K562 (cell line): Measurements from ENCODE around the gene MTG2. TPM values are rescaled to one million over a fixed set of nuclear protein-coding genes. Genes with fewer than 3 reads are reported as not detected.

Source experiments
- DDX20 ChIP-seq: fragments of 450-650 bp; IDR thresholded peaks from 2 replicates; pipeline ENCODE4 v1.6.1; 2016; ENCODE audit warnings: missing genetic modification characterization, low read depth, mild to moderate bottlenecking, missing compliant biosample characterization, moderate library complexity
- NCOR1 ChIP-seq: fragments of 450-650 bp; IDR thresholded peaks from 2 replicates; pipeline ENCODE4 v1.6.1; 2016; ENCODE audit warnings: mild to moderate bottlenecking, moderate library complexity
- NELFE ChIP-seq: IDR thresholded peaks from 2 replicates; pipeline ENCODE4 v1.6.1; 2011; ENCODE audit warnings: mild to moderate bottlenecking; ENCODE audit not compliant: insufficient read depth, insufficient read length
- SMARCA5 ChIP-seq: fragments of 450-650 bp; IDR thresholded peaks from 2 replicates; pipeline ENCODE4 v1.6.1; 2016
- polyA plus RNA-seq, 8 experiments: library from polyadenylated mRNA; depleted of rRNA in 4 of 8; stranded (reverse) in 5 of 8; unstranded in 3 of 8; fragments of >200 nt; fragmentation: Nextera tagmentation in 2 of 8; fragmentation: Illumina TruSeq in 1 of 8; extraction: Ambion mirVana in 2 of 8; extraction: Trizol in 1 of 8; gene quantifications; 2 replicates each; pipeline versions ENCODE4 v1.2.1 to v1.2.3, GENCODE V29; 2011 to 2014; ENCODE audit warnings: inconsistent platforms in 1 of 8, missing spikeins in 1 of 8
- total RNA-seq, 7 experiments: library from RNA; depleted of rRNA in 6 of 7; stranded (reverse); fragments of >200 nt in 6 of 7; fragmentation: Illumina TruSeq in 2 of 7; extraction: Trizol in 2 of 7; gene quantifications; 2 replicates each; pipeline versions ENCODE4 v1.2.1 to v1.2.3, GENCODE V29; 2011 to 2021; ENCODE audit warnings: low replicate concordance in 1 of 7
- TF ChIP-seq, protein P1 (sequence below): fragments of 200-400 bp; formaldehyde crosslinking; IDR thresholded peaks from 2 replicates; pipeline ENCODE4 v1.6.1; 2017; ENCODE audit warnings: mild to moderate bottlenecking, low read depth, low read length, moderate library complexity
- TF ChIP-seq, protein P2 (sequence below): sonication (generic); formaldehyde crosslinking; IDR thresholded peaks from 2 replicates; pipeline ENCODE4 v1.8.1; 2023; ENCODE audit warnings: mild to moderate bottlenecking, missing genetic modification reagents
- TF ChIP-seq, protein P3 (sequence below), 3 experiments: fragments of 200-800 bp in 1 of 3; fragments of 250-450 bp in 1 of 3; fragments of 450-650 bp in 1 of 3; sonication (Bioruptor Pico) in 1 of 3; sonication (Bioruptor generic) in 1 of 3; formaldehyde crosslinking in 1 of 3; IDR thresholded peaks; 2 replicates each; pipeline versions ENCODE4 v1.6.1 to v1.8.0; 2016 to 2022; ENCODE audit warnings: mild to moderate bottlenecking in 2 of 3, missing genetic modification characterization in 2 of 3, missing compliant biosample characterization in 1 of 3, moderate library complexity in 1 of 3
- TF ChIP-seq, protein P4 (sequence below): fragments of 450-650 bp; formaldehyde crosslinking; IDR thresholded peaks from 2 replicates; pipeline ENCODE4 v1.4.0; 2022; ENCODE audit warnings: missing genetic modification characterization
- TF ChIP-seq, protein P5 (sequence below): sonication (generic); formaldehyde crosslinking; IDR thresholded peaks from 2 replicates; pipeline ENCODE4 v1.8.1; 2023; ENCODE audit warnings: mild to moderate bottlenecking, missing genetic modification reagents
- TF ChIP-seq, protein P6 (sequence below): fragments of 450-650 bp; formaldehyde crosslinking; conservative IDR thresholded peaks from 2 replicates; pipeline ENCODE4 v1.4.0; 2022; ENCODE audit warnings: mild to moderate bottlenecking, missing genetic modification characterization
- TF ChIP-seq, protein P7 (sequence below): sonication (generic); formaldehyde crosslinking; IDR thresholded peaks from 2 replicates; pipeline ENCODE4 v1.8.0; 2022; ENCODE audit warnings: mild to moderate bottlenecking, missing genetic modification reagents

The MTG2 gene
- total and polyA plus RNA-seq, 9 of the 15 experiments (the other 6 are each of a cell fraction or from before 2014, with no cell fraction given), result 8.7 to 67.5 (median 44.5) TPM

DNA sequence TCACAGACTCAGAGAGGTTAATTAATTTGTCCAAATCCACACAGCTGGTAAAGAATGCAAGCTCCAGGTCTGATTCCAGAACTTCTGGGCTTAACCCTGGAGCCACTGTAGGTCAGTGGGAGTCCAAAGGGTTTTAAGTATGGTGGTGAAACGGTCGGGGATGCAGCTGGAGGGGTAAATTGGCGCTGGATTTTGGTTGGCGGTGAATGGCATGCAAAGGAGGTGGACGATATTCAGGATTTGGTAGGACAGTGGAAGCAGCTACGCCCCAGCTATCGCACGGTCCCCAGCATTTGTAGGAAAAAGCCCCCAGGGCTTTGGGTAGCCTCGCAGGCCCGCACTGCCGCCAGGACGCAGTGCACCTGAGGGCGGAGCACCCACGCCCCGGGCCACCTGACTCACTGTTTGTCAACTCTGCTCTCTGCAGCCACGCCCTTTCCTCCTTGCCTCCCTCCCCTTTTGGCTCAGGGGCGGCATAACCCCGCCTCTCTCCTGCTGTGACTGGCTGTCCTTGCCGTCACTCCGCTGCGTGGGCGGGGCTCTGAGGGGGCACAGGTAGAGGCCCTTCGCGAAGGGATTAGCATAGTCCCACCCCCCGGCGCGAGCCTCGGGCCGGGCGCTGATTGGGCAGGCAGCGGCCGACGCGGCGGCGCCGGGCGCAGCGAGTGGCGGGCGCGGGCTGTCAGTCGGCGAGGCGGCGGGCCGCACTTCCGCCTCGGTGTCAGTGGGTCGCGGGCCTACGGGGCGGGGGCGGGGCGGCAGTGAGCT, 55.2 kb downstream of the MTG2 start, which contains the start of gene OSBPL2 (continued):
- TF ChIP-seq, protein P1, sequence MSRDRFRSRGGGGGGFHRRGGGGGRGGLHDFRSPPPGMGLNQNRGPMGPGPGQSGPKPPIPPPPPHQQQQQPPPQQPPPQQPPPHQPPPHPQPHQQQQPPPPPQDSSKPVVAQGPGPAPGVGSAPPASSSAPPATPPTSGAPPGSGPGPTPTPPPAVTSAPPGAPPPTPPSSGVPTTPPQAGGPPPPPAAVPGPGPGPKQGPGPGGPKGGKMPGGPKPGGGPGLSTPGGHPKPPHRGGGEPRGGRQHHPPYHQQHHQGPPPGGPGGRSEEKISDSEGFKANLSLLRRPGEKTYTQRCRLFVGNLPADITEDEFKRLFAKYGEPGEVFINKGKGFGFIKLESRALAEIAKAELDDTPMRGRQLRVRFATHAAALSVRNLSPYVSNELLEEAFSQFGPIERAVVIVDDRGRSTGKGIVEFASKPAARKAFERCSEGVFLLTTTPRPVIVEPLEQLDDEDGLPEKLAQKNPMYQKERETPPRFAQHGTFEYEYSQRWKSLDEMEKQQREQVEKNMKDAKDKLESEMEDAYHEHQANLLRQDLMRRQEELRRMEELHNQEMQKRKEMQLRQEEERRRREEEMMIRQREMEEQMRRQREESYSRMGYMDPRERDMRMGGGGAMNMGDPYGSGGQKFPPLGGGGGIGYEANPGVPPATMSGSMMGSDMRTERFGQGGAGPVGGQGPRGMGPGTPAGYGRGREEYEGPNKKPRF, result no peak
- TF ChIP-seq NELFE (no peak), DDX20 (tag) (no peak), SMARCA5 (no peak), NCOR1 (no peak)
- TF ChIP-seq, protein P2, sequence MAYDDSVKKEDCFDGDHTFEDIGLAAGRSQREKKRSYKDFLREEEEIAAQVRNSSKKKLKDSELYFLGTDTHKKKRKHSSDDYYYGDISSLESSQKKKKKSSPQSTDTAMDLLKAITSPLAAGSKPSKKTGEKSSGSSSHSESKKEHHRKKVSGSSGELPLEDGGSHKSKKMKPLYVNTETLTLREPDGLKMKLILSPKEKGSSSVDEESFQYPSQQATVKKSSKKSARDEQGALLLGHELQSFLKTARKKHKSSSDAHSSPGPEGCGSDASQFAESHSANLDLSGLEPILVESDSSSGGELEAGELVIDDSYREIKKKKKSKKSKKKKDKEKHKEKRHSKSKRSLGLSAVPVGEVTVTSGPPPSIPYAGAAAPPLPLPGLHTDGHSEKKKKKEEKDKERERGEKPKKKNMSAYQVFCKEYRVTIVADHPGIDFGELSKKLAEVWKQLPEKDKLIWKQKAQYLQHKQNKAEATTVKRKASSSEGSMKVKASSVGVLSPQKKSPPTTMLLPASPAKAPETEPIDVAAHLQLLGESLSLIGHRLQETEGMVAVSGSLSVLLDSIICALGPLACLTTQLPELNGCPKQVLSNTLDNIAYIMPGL, result no peak
- TF ChIP-seq, protein P3, sequence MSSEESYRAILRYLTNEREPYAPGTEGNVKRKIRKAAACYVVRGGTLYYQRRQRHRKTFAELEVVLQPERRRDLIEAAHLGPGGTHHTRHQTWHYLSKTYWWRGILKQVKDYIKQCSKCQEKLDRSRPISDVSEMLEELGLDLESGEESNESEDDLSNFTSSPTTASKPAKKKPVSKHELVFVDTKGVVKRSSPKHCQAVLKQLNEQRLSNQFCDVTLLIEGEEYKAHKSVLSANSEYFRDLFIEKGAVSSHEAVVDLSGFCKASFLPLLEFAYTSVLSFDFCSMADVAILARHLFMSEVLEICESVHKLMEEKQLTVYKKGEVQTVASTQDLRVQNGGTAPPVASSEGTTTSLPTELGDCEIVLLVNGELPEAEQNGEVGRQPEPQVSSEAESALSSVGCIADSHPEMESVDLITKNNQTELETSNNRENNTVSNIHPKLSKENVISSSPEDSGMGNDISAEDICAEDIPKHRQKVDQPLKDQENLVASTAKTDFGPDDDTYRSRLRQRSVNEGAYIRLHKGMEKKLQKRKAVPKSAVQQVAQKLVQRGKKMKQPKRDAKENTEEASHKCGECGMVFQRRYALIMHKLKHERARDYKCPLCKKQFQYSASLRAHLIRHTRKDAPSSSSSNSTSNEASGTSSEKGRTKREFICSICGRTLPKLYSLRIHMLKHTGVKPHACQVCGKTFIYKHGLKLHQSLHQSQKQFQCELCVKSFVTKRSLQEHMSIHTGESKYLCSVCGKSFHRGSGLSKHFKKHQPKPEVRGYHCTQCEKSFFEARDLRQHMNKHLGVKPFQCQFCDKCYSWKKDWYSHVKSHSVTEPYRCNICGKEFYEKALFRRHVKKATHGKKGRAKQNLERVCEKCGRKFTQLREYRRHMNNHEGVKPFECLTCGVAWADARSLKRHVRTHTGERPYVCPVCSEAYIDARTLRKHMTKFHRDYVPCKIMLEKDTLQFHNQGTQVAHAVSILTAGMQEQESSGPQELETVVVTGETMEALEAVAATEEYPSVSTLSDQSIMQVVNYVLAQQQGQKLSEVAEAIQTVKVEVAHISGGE (CRISPR knock-in tag; IDR thresholded peaks at IDR 0.05), result no peak
- TF ChIP-seq, protein P4, sequence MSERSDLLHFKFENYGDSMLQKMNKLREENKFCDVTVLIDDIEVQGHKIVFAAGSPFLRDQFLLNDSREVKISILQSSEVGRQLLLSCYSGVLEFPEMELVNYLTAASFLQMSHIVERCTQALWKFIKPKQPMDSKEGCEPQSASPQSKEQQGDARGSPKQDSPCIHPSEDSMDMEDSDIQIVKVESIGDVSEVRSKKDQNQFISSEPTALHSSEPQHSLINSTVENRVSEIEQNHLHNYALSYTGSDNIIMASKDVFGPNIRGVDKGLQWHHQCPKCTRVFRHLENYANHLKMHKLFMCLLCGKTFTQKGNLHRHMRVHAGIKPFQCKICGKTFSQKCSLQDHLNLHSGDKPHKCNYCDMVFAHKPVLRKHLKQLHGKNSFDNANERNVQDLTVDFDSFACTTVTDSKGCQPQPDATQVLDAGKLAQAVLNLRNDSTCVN (CRISPR knock-in tag), result no peak
- TF ChIP-seq, protein P5, sequence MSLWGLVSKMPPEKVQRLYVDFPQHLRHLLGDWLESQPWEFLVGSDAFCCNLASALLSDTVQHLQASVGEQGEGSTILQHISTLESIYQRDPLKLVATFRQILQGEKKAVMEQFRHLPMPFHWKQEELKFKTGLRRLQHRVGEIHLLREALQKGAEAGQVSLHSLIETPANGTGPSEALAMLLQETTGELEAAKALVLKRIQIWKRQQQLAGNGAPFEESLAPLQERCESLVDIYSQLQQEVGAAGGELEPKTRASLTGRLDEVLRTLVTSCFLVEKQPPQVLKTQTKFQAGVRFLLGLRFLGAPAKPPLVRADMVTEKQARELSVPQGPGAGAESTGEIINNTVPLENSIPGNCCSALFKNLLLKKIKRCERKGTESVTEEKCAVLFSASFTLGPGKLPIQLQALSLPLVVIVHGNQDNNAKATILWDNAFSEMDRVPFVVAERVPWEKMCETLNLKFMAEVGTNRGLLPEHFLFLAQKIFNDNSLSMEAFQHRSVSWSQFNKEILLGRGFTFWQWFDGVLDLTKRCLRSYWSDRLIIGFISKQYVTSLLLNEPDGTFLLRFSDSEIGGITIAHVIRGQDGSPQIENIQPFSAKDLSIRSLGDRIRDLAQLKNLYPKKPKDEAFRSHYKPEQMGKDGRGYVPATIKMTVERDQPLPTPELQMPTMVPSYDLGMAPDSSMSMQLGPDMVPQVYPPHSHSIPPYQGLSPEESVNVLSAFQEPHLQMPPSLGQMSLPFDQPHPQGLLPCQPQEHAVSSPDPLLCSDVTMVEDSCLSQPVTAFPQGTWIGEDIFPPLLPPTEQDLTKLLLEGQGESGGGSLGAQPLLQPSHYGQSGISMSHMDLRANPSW (CRISPR knock-in tag), result no peak
- TF ChIP-seq, protein P6, sequence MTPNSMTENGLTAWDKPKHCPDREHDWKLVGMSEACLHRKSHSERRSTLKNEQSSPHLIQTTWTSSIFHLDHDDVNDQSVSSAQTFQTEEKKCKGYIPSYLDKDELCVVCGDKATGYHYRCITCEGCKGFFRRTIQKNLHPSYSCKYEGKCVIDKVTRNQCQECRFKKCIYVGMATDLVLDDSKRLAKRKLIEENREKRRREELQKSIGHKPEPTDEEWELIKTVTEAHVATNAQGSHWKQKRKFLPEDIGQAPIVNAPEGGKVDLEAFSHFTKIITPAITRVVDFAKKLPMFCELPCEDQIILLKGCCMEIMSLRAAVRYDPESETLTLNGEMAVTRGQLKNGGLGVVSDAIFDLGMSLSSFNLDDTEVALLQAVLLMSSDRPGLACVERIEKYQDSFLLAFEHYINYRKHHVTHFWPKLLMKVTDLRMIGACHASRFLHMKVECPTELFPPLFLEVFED, result no peak
- TF ChIP-seq, protein P7, sequence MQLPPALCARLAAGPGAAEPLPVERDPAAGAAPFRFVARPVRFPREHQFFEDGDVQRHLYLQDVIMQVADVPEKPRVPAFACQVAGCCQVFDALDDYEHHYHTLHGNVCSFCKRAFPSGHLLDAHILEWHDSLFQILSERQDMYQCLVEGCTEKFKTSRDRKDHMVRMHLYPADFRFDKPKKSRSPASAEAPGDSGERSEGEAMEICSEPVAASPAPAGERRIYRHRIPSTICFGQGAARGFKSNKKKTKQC, result no peak
